Measurements from ENCODE around the gene ABHD5.

DNA sequence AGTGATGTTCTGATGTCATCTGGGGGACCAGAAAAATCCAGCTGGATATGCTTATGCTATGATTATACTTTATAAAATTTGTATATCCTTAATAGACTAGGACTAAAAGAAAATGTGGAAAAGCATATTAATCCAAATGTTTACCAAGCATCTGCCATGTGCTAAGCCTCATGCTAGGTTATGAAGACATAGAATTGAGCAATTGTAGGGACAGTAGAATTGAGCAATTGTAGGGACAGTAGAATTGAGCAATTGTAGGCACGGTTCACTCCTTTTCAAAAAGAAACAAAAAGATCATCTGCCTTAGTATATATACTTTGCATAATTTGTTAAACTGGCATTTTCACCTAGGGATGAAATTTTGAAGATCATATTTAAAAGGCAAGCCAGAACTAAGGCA lies 18.3 kb downstream of the ABHD5 start:
- TF ChIP-seq POLR2AphosphoS5 (IDR thresholded peaks at IDR 0.05; ENCODE audit: low read depth, low read length), result no peak
- TF ChIP-seq, protein P1, sequence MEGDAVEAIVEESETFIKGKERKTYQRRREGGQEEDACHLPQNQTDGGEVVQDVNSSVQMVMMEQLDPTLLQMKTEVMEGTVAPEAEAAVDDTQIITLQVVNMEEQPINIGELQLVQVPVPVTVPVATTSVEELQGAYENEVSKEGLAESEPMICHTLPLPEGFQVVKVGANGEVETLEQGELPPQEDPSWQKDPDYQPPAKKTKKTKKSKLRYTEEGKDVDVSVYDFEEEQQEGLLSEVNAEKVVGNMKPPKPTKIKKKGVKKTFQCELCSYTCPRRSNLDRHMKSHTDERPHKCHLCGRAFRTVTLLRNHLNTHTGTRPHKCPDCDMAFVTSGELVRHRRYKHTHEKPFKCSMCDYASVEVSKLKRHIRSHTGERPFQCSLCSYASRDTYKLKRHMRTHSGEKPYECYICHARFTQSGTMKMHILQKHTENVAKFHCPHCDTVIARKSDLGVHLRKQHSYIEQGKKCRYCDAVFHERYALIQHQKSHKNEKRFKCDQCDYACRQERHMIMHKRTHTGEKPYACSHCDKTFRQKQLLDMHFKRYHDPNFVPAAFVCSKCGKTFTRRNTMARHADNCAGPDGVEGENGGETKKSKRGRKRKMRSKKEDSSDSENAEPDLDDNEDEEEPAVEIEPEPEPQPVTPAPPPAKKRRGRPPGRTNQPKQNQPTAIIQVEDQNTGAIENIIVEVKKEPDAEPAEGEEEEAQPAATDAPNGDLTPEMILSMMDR (IDR thresholded peaks at IDR 0.05), result no peak

Measured in Panc1 (cell line).